ENCODE results near the gene B4GALT4. TPM values are rescaled to one million over a fixed set of nuclear protein-coding genes. Genes with fewer than 3 reads are reported as not detected.
"Not testable (repeated sequence)": the region's sequence is repeated elsewhere in the genome, so short reads cannot be mapped to it uniquely, and the experiment has no call there.

The B4GALT4 gene
- total and polyA plus RNA-seq, 4 experiments from 2014 or later, result 5.9 to 18.1 (median 12.2) TPM

- intact Hi-C loops (cut with micrococcal nuclease), result no loop called here
These were observed 67.4 kb downstream of the B4GALT4 start, which contains the start of gene UPK1B for GRCh38 chr3:119173325-119173724. Gene UPK1B (plus strand): TSS chr3:119173598. CDS start chr3:119186742, 13,144 bp downstream.

GRCh38 chr3:119170821-119171220 lies 69.9 kb downstream of the B4GALT4 start:
- intact Hi-C loops (cut with micrococcal nuclease), result no loop called here
- H3K27ac ChIP-seq (ENCODE audit: low read depth, low read length), result no peak overlapping the region
- H3K36me3 Mint-ChIP-seq, result no peaks in the 10 kb centered on the region
- no peak overlapping the region for H3K4me3 ChIP-seq (ENCODE audit: low read length in 2 of 2)
- H3K27me3 Mint-ChIP-seq, result peaks cover 0 to 5% of the 10 kb centered on the region in 2 donors
- CTCF ChIA-PET (ENCODE audit: partially characterized antibody), result no interaction called here
- no peaks in the 10 kb centered on the region for H3K9me3 ChIP-seq (ENCODE audit: control insufficient read depth in 1 of 2, low read length in 2 of 2)
- no peaks in the 10 kb centered on the region for H3K36me3 ChIP-seq (ENCODE audit: insufficient read depth, low read length)
- no peak for DNase-seq
- H3K4me1 Mint-ChIP-seq, result no peaks in the 10 kb centered on the region
- no peak overlapping the region for H3K27ac Mint-ChIP-seq
- no peak overlapping the region for H3K4me3 Mint-ChIP-seq
- no peaks in the 10 kb centered on the region for H3K27me3 ChIP-seq (ENCODE audit: insufficient read depth, low read length)
- H3K9me3 Mint-ChIP-seq, result peaks cover 0 to 2% (median 0%) of the 10 kb centered on the region in 8 donors
- POLR2A ChIA-PET (ENCODE audit: partially characterized antibody), result no interaction called here
- no peaks in the 10 kb centered on the region for H3K4me1 ChIP-seq (ENCODE audit: insufficient read depth, low read length)

More at GRCh38 chr3:119173325-119173724, 67.4 kb downstream of the B4GALT4 start, which contains the start of gene UPK1B:
- Mint-ChIP-seq H3K9me3 (peaks cover 0 to 2% (median 0%) of the 10 kb centered on the region in 8 donors), H3K4me3 (no peak within 1 kb of the TSS), H3K36me3 (no peaks in the 10 kb centered on the region), H3K4me1 (no peaks in the 10 kb centered on the region), H3K27ac (no peak within 1 kb of the TSS), H3K27me3 (peaks cover 3 to 9% of the 10 kb centered on the region in 2 donors)
- POLR2A ChIA-PET (ENCODE audit: partially characterized antibody), result no interaction called here
- CTCF ChIA-PET (ENCODE audit: partially characterized antibody), result interaction anchor here (0.6 kb wide), 1 partner anchor 76 kb away, joined by 4 read pairs; no protein-coding TSS in a partner anchor
- H3K27ac ChIP-seq (ENCODE audit: low read depth, low read length), result no peak within 1 kb of the TSS
- no peaks in the 10 kb centered on the region for H3K9me3 ChIP-seq (ENCODE audit: control insufficient read depth in 1 of 2, low read length in 2 of 2)
- no peaks in the 10 kb centered on the region for H3K27me3 ChIP-seq (ENCODE audit: insufficient read depth, low read length)
- H3K36me3 ChIP-seq (ENCODE audit: insufficient read depth, low read length), result no peaks in the 10 kb centered on the region
- H3K4me3 ChIP-seq (ENCODE audit: low read length in 2 of 2), result no peak within 1 kb of the TSS
- DNase-seq, result no peak
- no peaks in the 10 kb centered on the region for H3K4me1 ChIP-seq (ENCODE audit: insufficient read depth, low read length)

GRCh38 chr3:119164745-119165144 lies 75.9 kb downstream of the B4GALT4 start:
- H3K4me1 ChIP-seq (ENCODE audit: insufficient read depth, low read length); DNase-seq; H3K4me1 Mint-ChIP-seq; H3K27ac ChIP-seq (ENCODE audit: low read depth, low read length); intact Hi-C loops (cut with micrococcal nuclease); H3K4me3 Mint-ChIP-seq; CTCF ChIA-PET (ENCODE audit: partially characterized antibody); H3K9me3 Mint-ChIP-seq; POLR2A ChIA-PET (ENCODE audit: partially characterized antibody); H3K9me3 ChIP-seq (ENCODE audit: control insufficient read depth in 1 of 2, low read length in 2 of 2); H3K4me3 ChIP-seq (ENCODE audit: low read length in 2 of 2); H3K36me3 Mint-ChIP-seq; H3K27ac Mint-ChIP-seq; H3K36me3 ChIP-seq (ENCODE audit: insufficient read depth, low read length); H3K27me3 ChIP-seq (ENCODE audit: insufficient read depth, low read length): not testable (repeated sequence)
- H3K27me3 Mint-ChIP-seq, result peaks cover 6 to 17% of the 10 kb centered on the region in 2 donors

Other genes with a start within 250 kb of the B4GALT4 start
- under 1 TPM; 0.22 to 0.44 TPM for gene IGSF11, start 206.0 kb downstream of the B4GALT4 start, total RNA-seq
- gene IGSF11, start 206.0 kb downstream of the B4GALT4 start, polyA plus RNA-seq, result not detected
- gene TEX55, start 94.7 kb downstream of the B4GALT4 start, total RNA-seq, result not detected
- not detected for gene TEX55, start 94.7 kb downstream of the B4GALT4 start, polyA plus RNA-seq
- not detected for gene UPK1B, start 67.3 kb downstream of the B4GALT4 start, total RNA-seq
- not detected for gene UPK1B, start 67.3 kb downstream of the B4GALT4 start, polyA plus RNA-seq
- 1 to 10 TPM; 4.5 to 5.8 TPM for gene ARHGAP31, start 53.5 kb upstream of the B4GALT4 start, total RNA-seq
- 1 to 10 TPM; 1.2 to 6.2 TPM for gene ARHGAP31, start 53.5 kb upstream of the B4GALT4 start, polyA plus RNA-seq
- 10 to 100 TPM; 46.1 to 47.4 TPM for gene TMEM39A, start 222.7 kb upstream of the B4GALT4 start, total RNA-seq
- gene TMEM39A, start 222.7 kb upstream of the B4GALT4 start, polyA plus RNA-seq, result 10 to 100 TPM in 1 of 2 donors, 1 to 10 TPM in 1; 9.2 to 18.6 TPM
- 10 to 100 TPM; 39.5 to 40.2 TPM for gene POGLUT1, start 228.1 kb upstream of the B4GALT4 start, total RNA-seq
- 10 to 100 TPM; 37.6 to 51.1 TPM for gene POGLUT1, start 228.1 kb upstream of the B4GALT4 start, polyA plus RNA-seq

Measured in CD4-positive, alpha-beta memory T cell (primary cell).